ENCODE results near the gene LIFR. TPM values are rescaled to one million over a fixed set of nuclear protein-coding genes. Genes with fewer than 3 reads are reported as not detected.

The LIFR gene
- total RNA-seq, 1 experiment from 2014 or later, result 47.9 TPM

GRCh38 chr5:38583500-38583899 is 27.1 kb upstream of the LIFR start:
- Histone ChIP-seq H3K27ac (ENCODE audit: low read depth, low read length, poor library complexity, severe bottlenecking) (no peak overlapping the region), H3K4me3 (ENCODE audit: low read depth, low read length, poor library complexity, severe bottlenecking) (no peak overlapping the region), H3K9me3 (ENCODE audit: low read depth, low read length, poor library complexity, severe bottlenecking) (no peaks in the 10 kb centered on the region), H3K27me3 (replicated peaks; ENCODE audit: insufficient read depth, low read depth, low read length, poor library complexity) (no peaks in the 10 kb centered on the region), H3K4me1 (ENCODE audit: insufficient read depth, low read length, poor library complexity, severe bottlenecking) (no peaks in the 10 kb centered on the region), H3K36me3 (ENCODE audit: insufficient read depth, low read length, poor library complexity, severe bottlenecking) (no peaks in the 10 kb centered on the region)
- no TSS peak for BruUV-seq (replicated peaks)
- intact Hi-C loops (cut with micrococcal nuclease; ENCODE audit: unreplicated experiment), result no loop called here
- ChIA-PET CTCF (no interaction called here), POLR2A (ENCODE audit: low non-redundant PET) (no interaction called here)
- DNase-seq (ENCODE audit: low spot score), result no peak
- TF ChIP-seq EZH2 (IDR thresholded peaks at IDR 0.05; ENCODE audit: borderline replicate concordance, low read depth, low read length, poor library complexity, severe bottlenecking) (no peak), CTCF (conservative IDR thresholded peaks at IDR 0.05; ENCODE audit: low read depth, low read length) (no peak)

DNA sequence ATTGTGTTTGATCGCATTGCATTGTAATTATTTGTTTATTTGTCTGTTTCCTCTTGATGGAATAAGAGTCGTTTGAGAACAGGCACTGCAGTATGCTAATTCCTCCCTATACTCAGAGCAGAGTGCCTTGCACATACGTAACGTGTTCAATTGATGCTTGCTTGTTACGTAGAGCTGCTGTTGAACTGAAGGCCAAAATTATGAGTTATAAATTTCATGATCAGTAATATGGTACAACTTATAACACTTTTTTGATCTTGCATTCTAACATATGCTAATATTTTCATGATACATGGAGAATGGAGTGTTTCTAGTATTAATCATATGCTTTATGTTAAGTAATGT is 26.5 kb upstream of the LIFR start:
- H3K27me3 ChIP-seq (replicated peaks; ENCODE audit: insufficient read depth, low read depth, low read length, poor library complexity), result no peaks in the 10 kb centered on the region
- ChIA-PET CTCF (no interaction called here), POLR2A (ENCODE audit: low non-redundant PET) (no interaction called here)
- no peaks in the 10 kb centered on the region for H3K4me1 ChIP-seq (ENCODE audit: insufficient read depth, low read length, poor library complexity, severe bottlenecking)
- no TSS peak for BruUV-seq (replicated peaks)
- DNase-seq (ENCODE audit: low spot score), result no peak
- intact Hi-C loops (cut with micrococcal nuclease; ENCODE audit: unreplicated experiment), result no loop called here
- TF ChIP-seq EZH2 (IDR thresholded peaks at IDR 0.05; ENCODE audit: borderline replicate concordance, low read depth, low read length, poor library complexity, severe bottlenecking) (no peak), CTCF (conservative IDR thresholded peaks at IDR 0.05; ENCODE audit: low read depth, low read length) (no peak)
- no peak overlapping the region for H3K27ac ChIP-seq (ENCODE audit: low read depth, low read length, poor library complexity, severe bottlenecking)
- no peaks in the 10 kb centered on the region for H3K36me3 ChIP-seq (ENCODE audit: insufficient read depth, low read length, poor library complexity, severe bottlenecking)
- H3K9me3 ChIP-seq (ENCODE audit: low read depth, low read length, poor library complexity, severe bottlenecking), result no peaks in the 10 kb centered on the region
- no peak overlapping the region for H3K4me3 ChIP-seq (ENCODE audit: low read depth, low read length, poor library complexity, severe bottlenecking)

DNA sequence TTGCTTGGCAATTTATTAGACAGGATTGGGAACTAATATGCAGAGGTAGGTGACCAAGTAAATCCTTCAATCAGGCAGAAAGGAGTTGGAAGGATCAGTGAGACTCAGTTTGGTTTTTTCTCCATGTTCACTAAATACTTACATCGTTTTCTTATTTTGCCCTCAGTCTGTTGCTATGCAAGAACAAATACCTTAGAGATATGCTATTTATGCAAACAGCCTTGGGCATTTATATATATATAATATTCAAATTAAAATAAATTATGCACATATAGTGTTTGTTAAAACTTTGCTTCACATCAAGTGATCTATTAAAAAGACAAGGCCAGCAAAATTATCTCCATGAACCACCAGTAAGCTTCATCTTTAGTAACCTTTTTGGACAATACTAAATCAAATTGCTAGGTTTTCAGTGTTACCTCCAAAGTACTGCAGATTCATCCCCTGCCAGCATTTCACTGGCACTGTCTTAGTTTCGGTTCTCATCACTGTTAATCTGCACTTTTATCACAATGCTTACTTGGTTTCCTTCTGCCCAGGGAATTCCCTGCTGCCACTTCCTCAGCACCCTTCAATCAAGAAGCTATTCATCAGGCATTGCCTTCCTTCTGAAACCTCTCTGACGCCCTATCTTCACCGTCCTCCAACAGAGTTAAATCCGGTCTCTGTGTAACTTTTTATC is 26.0 kb upstream of the LIFR start:
- ChIA-PET POLR2A (ENCODE audit: low non-redundant PET) (no interaction called here), CTCF (no interaction called here)
- no peak overlapping the region for H3K4me3 ChIP-seq (ENCODE audit: low read depth, low read length, poor library complexity, severe bottlenecking)
- no TSS peak for BruUV-seq (replicated peaks)
- no peaks in the 10 kb centered on the region for H3K36me3 ChIP-seq (ENCODE audit: insufficient read depth, low read length, poor library complexity, severe bottlenecking)
- H3K27me3 ChIP-seq (replicated peaks; ENCODE audit: insufficient read depth, low read depth, low read length, poor library complexity), result no peaks in the 10 kb centered on the region
- TF ChIP-seq CTCF (conservative IDR thresholded peaks at IDR 0.05; ENCODE audit: low read depth, low read length) (no peak), EZH2 (IDR thresholded peaks at IDR 0.05; ENCODE audit: borderline replicate concordance, low read depth, low read length, poor library complexity, severe bottlenecking) (no peak)
- DNase-seq (ENCODE audit: low spot score), result no peak
- H3K4me1 ChIP-seq (ENCODE audit: insufficient read depth, low read length, poor library complexity, severe bottlenecking), result no peaks in the 10 kb centered on the region
- H3K27ac ChIP-seq (ENCODE audit: low read depth, low read length, poor library complexity, severe bottlenecking), result no peak overlapping the region
- no peaks in the 10 kb centered on the region for H3K9me3 ChIP-seq (ENCODE audit: low read depth, low read length, poor library complexity, severe bottlenecking)
- intact Hi-C loops (cut with micrococcal nuclease; ENCODE audit: unreplicated experiment), result no loop called here

All from A673 (cell line).